ENCODE results near the gene STAG1. TPM values are rescaled to one million over a fixed set of nuclear protein-coding genes. Genes with fewer than 3 reads are reported as not detected.

STAG1 gene
- total RNA-seq, 1 experiment from 2014 or later, result 34.6 TPM

GRCh38 chr3:136694321-136694720 is 57.9 kb downstream of the STAG1 start:
- Histone ChIP-seq H4K91ac (ENCODE audit: insufficient read length, low read depth, low read length) (no peak overlapping the region), H3K14ac (ENCODE audit: insufficient read depth, low read length) (no peak overlapping the region), H4K20me1 (ENCODE audit: control insufficient read depth, insufficient read depth, insufficient read length) (no peaks in the 10 kb centered on the region), H3K23me2 (ENCODE audit: insufficient read length, low read depth, low read length, poor library complexity, severe bottlenecking) (no peaks in the 10 kb centered on the region), H2AK5ac (ENCODE audit: insufficient read length, low read length) (no peak overlapping the region), H3K56ac (ENCODE audit: insufficient read length, low read depth, low read length) (no peak overlapping the region), H3K4me1 (ENCODE audit: insufficient read depth, low read length) (no peaks in the 10 kb centered on the region), H2BK120ac (ENCODE audit: low read depth, low read length, poor library complexity, severe bottlenecking) (no peak overlapping the region), H2BK5ac (ENCODE audit: insufficient read length, low read length) (no peak overlapping the region), H3K23ac (ENCODE audit: insufficient read length, low read depth, low read length) (no peak overlapping the region), H4K5ac (ENCODE audit: insufficient read length, low read depth, low read length) (no peak overlapping the region), H4K8ac (replicated peaks; ENCODE audit: insufficient read length, low read depth, low read length) (no peak overlapping the region), H3K27me3 (ENCODE audit: insufficient read depth, low read length) (no peaks in the 10 kb centered on the region), H2BK12ac (ENCODE audit: insufficient read length, low read depth, low read length) (no peak overlapping the region), H3K79me2 (ENCODE audit: insufficient read depth, low read length) (peaks cover 1% of the 10 kb centered on the region; the same call in 1 of the 2 replicates), H2AFZ (ENCODE audit: low read length) (no peak overlapping the region), H3K27ac (ENCODE audit: insufficient read length, low read depth, low read length) (no peak overlapping the region), H3K79me1 (ENCODE audit: insufficient read depth, low read depth, low read length, poor library complexity, severe bottlenecking) (peaks cover 11% of the 10 kb centered on the region), H2BK15ac (ENCODE audit: low read depth, low read length) (no peak overlapping the region), H3K9ac (ENCODE audit: extremely low read depth, insufficient read length, low read length) (no peak overlapping the region), H3K4me2 (ENCODE audit: insufficient read depth, insufficient read length, low read length) (no peak overlapping the region), H3T11ph (ENCODE audit: low read length) (no peak overlapping the region), H3K18ac (ENCODE audit: insufficient read length, low read depth, low read length) (no peak overlapping the region), H3K9me3 (ENCODE audit: control insufficient read depth, low read depth, low read length) (peaks cover 22% of the 10 kb centered on the region), H2BK20ac (ENCODE audit: low read depth, low read length, poor library complexity, severe bottlenecking) (no peak overlapping the region), H3K4ac (ENCODE audit: low read depth, low read length) (no peak overlapping the region)
- WGBS (ENCODE audit: extremely low coverage, insufficient read length, low lambda C conversion rate), result no CpG with 5 or more reads among the region's 2 CpGs
- no peak overlapping the region for H3K4me3 Mint-ChIP-seq
- no peak for DNase-seq
- TF ChIP-seq CTCF (conservative IDR thresholded peaks at IDR 0.05), result no peak
- peaks cover 14 to 18% of the 10 kb centered on the region in 2 experiments for H3K4me1 Mint-ChIP-seq
- peaks cover 32 to 47% of the 10 kb centered on the region in 2 experiments for H3K9me3 Mint-ChIP-seq
- peaks cover 31 to 50% (median 38%) of the 10 kb centered on the region in 3 experiments for H3K36me3 Mint-ChIP-seq (ENCODE audit: insufficient read depth in 1 of 3, low read depth in 3 of 3)
- no peaks in the 10 kb centered on the region; the same call in 1 of the 2 replicates for H3K27me3 Mint-ChIP-seq (ENCODE audit: low read depth)
- no peak overlapping the region for H3K27ac Mint-ChIP-seq

Data from H9 (cell line).